OCI-LY7 (cell line): ENCODE data around the gene TMEM151A. TPM values are rescaled to one million over a fixed set of nuclear protein-coding genes. Genes with fewer than 3 reads are reported as not detected.

Source experiments
- BruUV-seq: library from RNA; stranded (reverse); fragments of 400-500 nt; replicated peaks from 2 replicates; lab custom pipeline; 2021; lab: Mats Ljungman, UMichigan
- CTCF ChIA-PET: fragments of 300-600 bp; sonication (Branson Sonifier 250); formaldehyde crosslinking; loops from one replicate; lab custom pipeline; 2022; ENCODE audit warnings: antibody characterized with exemption; ENCODE audit not compliant: unreplicated experiment; lab: Charles Lee
- POLR2A ChIA-PET: fragments of 300-600 bp; sonication (Branson Sonifier 250); formaldehyde crosslinking; loops from one replicate; lab custom pipeline; 2022; ENCODE audit warnings: antibody characterized with exemption; lab: Charles Lee
- DNase-seq: peaks from one replicate; pipeline ENCODE4 v3.0.0-alpha.2; 2015; ENCODE audit warnings: low spot score
- H2AFZ ChIP-seq: fragments of 200-600 bp; sonication (generic), shearing (Covaris generic); 2 replicates; pipeline ENCODE4 v1.6.1; 2014; ENCODE audit warnings: mild to moderate bottlenecking, antibody characterized with exemption, low read length, moderate library complexity
- H3K27ac ChIP-seq: fragments of 200-600 bp; sonication (generic); 2 replicates; pipeline ENCODE4 v1.5.1; 2014; ENCODE audit warnings: mixed run types, low read depth, mild to moderate bottlenecking, moderate library complexity, low read length, inconsistent platforms; ENCODE audit not compliant: poor library complexity, severe bottlenecking
- H3K36me3 ChIP-seq: fragments of 200-600 bp; sonication (generic); 2 replicates; pipeline ENCODE4 v1.6.1; 2014; ENCODE audit warnings: mild to moderate bottlenecking, antibody characterized with exemption, low read length, moderate library complexity, mixed read lengths; ENCODE audit not compliant: insufficient read depth
- H3K4me1 ChIP-seq: fragments of 200-600 bp; sonication (generic); 2 replicates; pipeline ENCODE4 v1.5.1; 2014; ENCODE audit warnings: mild to moderate bottlenecking, low read length; ENCODE audit not compliant: insufficient read depth, poor library complexity, severe bottlenecking
- H3K4me2 ChIP-seq: fragments of 200-600 bp; sonication (generic); 2 replicates; pipeline ENCODE4 v1.6.1; 2014; ENCODE audit warnings: mild to moderate bottlenecking, low read length
- H3K4me3 ChIP-seq: fragments of 200-600 bp; sonication (generic); 2 replicates; pipeline ENCODE4 v1.5.1; 2014; ENCODE audit warnings: mild to moderate bottlenecking, low read depth, low read length; ENCODE audit not compliant: poor library complexity, severe bottlenecking
- H3K79me2 ChIP-seq: fragments of 200-600 bp; sonication (generic); 2 replicates; pipeline ENCODE4 v1.6.1; 2016; ENCODE audit warnings: low read depth, mild to moderate bottlenecking, low read length, moderate library complexity, mixed read lengths; ENCODE audit not compliant: insufficient read depth
- H3K9me2 ChIP-seq: fragments of 200-600 bp; sonication (generic); 2 replicates; pipeline ENCODE4 v1.6.1; 2016; ENCODE audit warnings: mild to moderate bottlenecking, low read length, mixed read lengths; ENCODE audit not compliant: insufficient read depth
- H3K9me3 ChIP-seq: fragments of 200-600 bp; sonication (generic); 2 replicates; pipeline ENCODE4 v1.6.1; 2014; ENCODE audit warnings: mild to moderate bottlenecking, mixed run types, low read length, mixed read lengths
- H4K20me1 ChIP-seq: fragments of 200-600 bp; sonication (generic); 2 replicates; pipeline ENCODE4 v1.6.1; 2014; ENCODE audit warnings: mild to moderate bottlenecking, antibody characterized with exemption, low read length, moderate library complexity, mixed read lengths; ENCODE audit not compliant: insufficient read depth
- CTCF ChIP-seq: fragments of 200-600 bp; sonication (generic); conservative IDR thresholded peaks from 2 replicates; pipeline ENCODE4 v1.5.1; 2014; ENCODE audit warnings: mild to moderate bottlenecking, antibody characterized with exemption, low read length, moderate library complexity, mixed read lengths
- EZH2phosphoT487 ChIP-seq: fragments of 200-600 bp; sonication (generic); IDR thresholded peaks from 2 replicates; pipeline ENCODE4 v1.6.1; 2018; ENCODE audit warnings: low read depth, borderline replicate concordance, mild to moderate bottlenecking, mixed run types, antibody characterized with exemption, low read length, moderate library complexity, mixed read lengths
- intact Hi-C: fragments of 100-400 bp; cut with micrococcal nuclease; formaldehyde crosslinking; loops from one replicate; pipeline ENCODE4 v1.10.0; 2022; ENCODE audit not compliant: unreplicated experiment
- total RNA-seq, 2 experiments: library from RNA; depleted of rRNA in 1 of 2; stranded (reverse); fragments of >200 nt in 1 of 2; shearing (Covaris generic) in 1 of 2; gene quantifications; 2 replicates each; pipeline ENCODE4 v1.2.3, GENCODE V29; 2014 to 2022

TMEM151A gene
- total RNA-seq, 2 experiments from 2014 or later = not detected

- DNase-seq = no peak
- Histone ChIP-seq H4K20me1 (no peaks in the 10 kb centered on the region), H2AFZ (peak overlapping the region; percentile 18; the same call in 1 of the 2 replicates), H3K9me2 (no peaks in the 10 kb centered on the region), H3K79me2 (no peaks in the 10 kb centered on the region), H3K4me3 (peak overlapping the region; percentile 70), H3K4me1 (peaks cover 33% of the 10 kb centered on the region), H3K27ac (peak overlapping the region; percentile 21), H3K36me3 (no peaks in the 10 kb centered on the region), H3K9me3 (no peaks in the 10 kb centered on the region), H3K4me2 (peak overlapping the region; percentile 74)
- intact Hi-C loops = loop anchor here (5.0 kb wide), 1 partner anchor 34 kb away; the partner anchor contains the start of genes B4GAT1 and BRMS1
- TF ChIP-seq CTCF = peak; percentile 49
- TF ChIP-seq EZH2phosphoT487 = no peak
- ChIA-PET POLR2A (interaction anchor here (0.6 to 3.6 kb wide), 11 partner anchors 9 to 78 kb away, joined by 3 to 13 read pairs (median 6); partner anchors contain the start of genes BRMS1 and YIF1A), CTCF (interaction anchor here (1.0 to 2.5 kb wide), 3 partner anchors 15 to 73 kb away, joined by 3 to 7 read pairs (median 4); partner anchors contain the start of gene RIN1)
- BruUV-seq = no TSS peak
These were observed 21.9 kb downstream of the TMEM151A start for GRCh38 chr11:66313321-66314185.

- no peak overlapping the region for H3K27ac ChIP-seq
- H2AFZ ChIP-seq = no peak overlapping the region
- no peak for TF ChIP-seq EZH2phosphoT487
- TF ChIP-seq CTCF = no peak
- H3K79me2 ChIP-seq = no peaks in the 10 kb centered on the region
- no peak overlapping the region for H3K4me2 ChIP-seq
- CTCF ChIA-PET = no interaction called here
- H3K9me3 ChIP-seq = no peaks in the 10 kb centered on the region
- no peak overlapping the region for H3K4me3 ChIP-seq
- no peaks in the 10 kb centered on the region for H4K20me1 ChIP-seq
- no TSS peak for BruUV-seq
- intact Hi-C loops = loop anchor here (5.0 kb wide), 1 partner anchor 33 kb away; the partner anchor contains the start of genes B4GAT1 and BRMS1
- POLR2A ChIA-PET = no interaction called here
- H3K4me1 ChIP-seq = peaks cover 39% of the 10 kb centered on the region
- no peaks in the 10 kb centered on the region for H3K36me3 ChIP-seq
- H3K9me2 ChIP-seq = no peaks in the 10 kb centered on the region
- DNase-seq = no peak
These were observed 22.4 kb downstream of the TMEM151A start for GRCh38 chr11:66314186-66314501.
